Activated CD4-positive, alpha-beta T cell treated with anti-CD3 and anti-CD28 coated beads for 4 hours (primary cell): ENCODE results near the gene MICU1.

ENCODE experiments used
- DNase-seq, 2 donors: peaks; one replicate each; pipeline ENCODE4 v3.0.0-alpha.2; 2020

The MICU1 gene

GRCh38 chr10:72625276-72625607 is 637 bp downstream of the MICU1 start:
- no peak for DNase-seq

DNA sequence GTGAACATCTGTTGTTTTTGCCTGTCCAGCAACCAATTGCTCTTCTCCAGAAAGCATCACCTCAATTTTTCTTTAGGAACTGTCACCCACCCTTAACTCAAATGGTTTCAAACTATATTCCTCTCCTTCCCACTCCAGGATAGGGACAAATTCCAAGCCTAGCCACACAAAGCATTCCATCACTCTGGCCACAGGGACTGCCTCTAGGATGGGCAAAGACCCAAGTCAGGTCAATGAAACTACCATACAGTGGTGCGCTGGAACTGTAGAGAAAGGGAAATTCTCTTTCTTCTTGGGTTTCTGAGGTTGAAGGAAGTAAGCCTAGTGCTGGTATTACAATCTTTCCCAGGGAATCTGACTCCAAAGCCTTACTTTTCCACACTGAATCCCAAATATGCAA is 3.6 kb downstream of the MICU1 start:
- no peak for DNase-seq

- DNase-seq = no peak
These were observed 9.2 kb downstream of the MICU1 start for GRCh38 chr10:72616716-72617115.

- DNase-seq = no peak
These were observed 9.9 kb downstream of the MICU1 start for GRCh38 chr10:72615970-72616369.

GRCh38 chr10:72612203-72612826 is 13.6 kb downstream of the MICU1 start:
- no peak for DNase-seq

DNA sequence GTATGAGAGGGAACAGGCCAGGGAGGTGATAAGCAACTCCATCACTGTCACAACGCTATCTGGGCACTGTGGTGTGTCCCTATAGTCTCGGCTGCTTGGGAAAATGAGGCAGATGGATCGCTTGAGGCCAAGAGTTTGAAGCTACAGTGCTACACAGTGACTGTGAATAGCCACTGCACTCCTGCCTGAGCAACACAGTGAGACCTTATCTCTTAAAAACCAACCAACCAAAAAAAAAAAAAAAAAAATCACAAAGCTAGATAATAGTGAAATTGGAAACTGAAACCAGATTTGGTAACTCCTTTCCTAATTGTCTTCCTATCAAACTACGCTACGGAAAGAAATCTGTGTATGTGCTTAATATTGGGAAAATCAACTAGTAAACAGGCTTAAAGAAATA is 14.1 kb downstream of the MICU1 start:
- no peak for DNase-seq

DNA sequence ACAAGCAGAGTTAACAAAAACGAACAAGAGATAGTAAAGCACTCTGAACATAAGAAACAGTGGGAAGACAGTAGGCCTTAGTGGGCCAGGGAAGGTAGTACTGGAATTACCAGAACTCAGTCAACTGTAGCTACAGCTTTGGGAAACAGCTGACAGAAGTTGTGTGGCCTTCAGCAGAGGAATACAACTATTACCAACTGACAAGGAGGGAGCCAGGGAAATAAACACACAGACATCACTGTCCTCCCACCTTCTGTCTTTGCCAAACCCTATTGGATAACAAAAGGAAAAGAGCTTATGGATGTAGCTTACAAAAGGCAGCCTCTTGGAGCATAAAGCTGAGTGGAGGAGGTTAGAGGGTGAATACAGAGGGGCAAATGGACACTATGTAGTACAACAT is 15.4 kb downstream of the MICU1 start:
- no peak for DNase-seq

GRCh38 chr10:72605122-72605521 is 20.8 kb downstream of the MICU1 start:
- no peak for DNase-seq

DNA sequence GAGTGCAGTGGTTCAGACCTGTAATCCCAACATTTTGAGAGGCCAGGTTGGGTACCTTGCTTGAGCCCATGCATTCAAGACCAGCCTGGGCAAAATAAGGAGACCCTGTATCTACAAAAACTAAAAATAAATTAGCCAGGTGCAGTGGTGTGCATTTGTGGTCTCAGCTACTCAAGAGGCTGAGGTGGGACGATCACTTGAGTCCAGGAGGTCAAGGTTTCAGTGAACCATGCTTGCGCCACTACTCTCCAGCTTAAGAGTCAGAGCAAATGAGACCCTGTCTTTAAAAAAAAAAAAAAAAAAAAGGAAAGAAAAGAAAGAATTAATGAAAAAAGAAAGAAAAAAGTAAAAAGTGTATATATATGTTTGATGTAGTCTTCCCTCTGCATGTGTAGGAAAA is 24.7 kb downstream of the MICU1 start:
- no peak for DNase-seq

DNA sequence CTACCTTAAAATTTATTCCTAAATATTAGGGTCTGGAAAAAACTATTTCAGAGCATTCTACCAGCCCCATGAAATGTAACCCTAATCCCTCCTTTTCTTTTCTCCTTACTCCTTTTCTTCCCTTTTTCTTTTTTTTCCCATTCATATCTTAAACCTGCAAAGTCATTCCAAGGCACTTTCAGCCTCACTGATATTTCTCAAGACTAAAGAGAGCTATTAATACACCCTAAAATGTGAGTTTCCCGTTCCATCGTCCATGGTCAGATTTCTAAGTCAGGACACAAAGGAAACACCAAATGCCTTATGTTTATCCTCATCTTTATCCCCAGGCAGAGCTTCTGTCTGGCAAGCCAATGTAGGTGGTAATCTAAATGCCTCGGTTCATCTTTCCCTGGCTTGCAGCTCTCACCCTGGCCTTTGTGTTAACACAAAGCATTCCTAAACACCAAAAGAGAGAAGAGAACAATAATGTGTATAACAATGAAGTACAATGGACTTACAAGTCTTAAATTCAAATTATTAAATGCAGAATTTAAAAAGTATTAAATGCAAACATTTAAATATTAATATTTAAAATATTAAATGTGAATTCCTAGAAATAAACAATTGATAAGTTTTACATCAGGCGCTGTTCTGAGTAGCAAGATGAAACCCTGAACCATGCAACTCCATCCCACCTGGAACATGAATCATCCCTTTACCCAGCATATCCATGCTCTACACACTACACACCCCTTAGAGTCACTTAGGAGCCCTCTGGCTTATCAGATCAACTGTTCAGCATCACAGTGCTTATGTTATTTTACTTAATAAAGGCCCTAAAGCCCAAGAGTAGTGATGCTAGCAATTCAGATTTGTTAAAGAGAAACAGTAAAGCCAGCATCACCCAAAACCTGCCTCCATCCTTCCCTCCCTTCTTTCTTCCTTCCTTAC is 26.8 kb downstream of the MICU1 start:
- DNase-seq = no peak

GRCh38 chr10:72597897-72598296 is 28.0 kb downstream of the MICU1 start:
- no peak for DNase-seq

GRCh38 chr10:72595436-72595835 is 30.4 kb downstream of the MICU1 start:
- no peak for DNase-seq

DNA sequence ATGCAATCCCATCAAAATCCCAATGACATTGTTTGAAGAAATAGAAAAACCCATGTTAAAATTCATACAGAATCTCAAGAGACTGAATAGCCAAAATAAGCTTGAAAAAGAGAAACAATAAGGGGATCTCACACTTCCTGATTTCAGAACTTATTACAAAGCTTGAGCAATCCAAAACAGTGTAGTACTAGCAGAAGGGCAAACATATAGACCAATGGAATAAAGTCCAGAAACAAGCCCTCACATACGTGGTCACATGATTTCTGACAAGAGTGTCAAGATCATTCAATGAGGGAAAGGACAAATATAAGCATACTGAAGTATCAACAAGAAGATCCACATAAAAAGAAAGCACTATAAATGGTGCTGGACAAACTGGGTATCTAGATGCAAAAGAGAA is 31.9 kb downstream of the MICU1 start:
- DNase-seq = no peak

GRCh38 chr10:72588266-72588665 is 37.6 kb downstream of the MICU1 start:
- DNase-seq = no peak

GRCh38 chr10:72587568-72587967 is 38.3 kb downstream of the MICU1 start:
- DNase-seq = no peak

GRCh38 chr10:72574636-72575035 is 51.2 kb downstream of the MICU1 start:
- no peak for DNase-seq

DNA sequence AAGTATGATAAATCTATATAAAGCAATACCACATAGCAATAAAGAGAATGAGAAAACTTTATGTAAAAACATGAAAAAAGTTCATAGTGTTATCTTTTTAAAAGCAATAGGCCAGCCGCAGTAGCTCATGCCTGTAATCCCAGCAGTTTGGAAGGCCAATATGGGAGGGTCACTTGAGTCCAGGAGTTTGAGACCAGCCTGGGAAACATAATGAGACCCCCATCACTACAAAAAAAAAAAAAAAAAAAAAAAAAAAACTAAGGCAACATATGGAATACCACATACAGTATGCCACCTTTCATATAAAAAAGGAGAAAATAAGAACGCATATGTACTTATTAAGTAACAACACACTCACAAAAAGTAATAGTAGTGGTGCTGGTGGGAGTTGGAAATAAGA is 52.8 kb downstream of the MICU1 start:
- DNase-seq = no peak

- DNase-seq = no peak
These were observed 57.8 kb downstream of the MICU1 start for GRCh38 chr10:72567889-72568640.

DNA sequence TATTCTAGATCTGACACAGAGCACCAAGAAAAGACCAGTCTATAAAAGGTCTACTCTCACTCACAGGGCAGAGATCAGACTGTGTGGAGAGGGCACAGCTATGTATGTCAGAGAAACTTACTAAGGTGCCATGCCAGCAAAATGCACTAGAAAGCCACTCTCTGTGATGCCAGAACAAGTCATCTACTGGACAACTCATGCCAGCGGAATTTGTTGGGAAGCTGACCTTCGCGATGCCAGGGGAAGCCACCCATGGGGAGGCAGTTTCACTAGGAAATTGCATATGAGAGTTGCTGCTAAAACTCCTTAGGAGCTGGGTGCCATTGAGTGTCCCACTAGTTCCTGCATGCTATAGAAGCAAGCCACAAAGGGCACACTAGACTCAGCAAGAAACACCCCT is 58.5 kb downstream of the MICU1 start:
- DNase-seq = no peak

GRCh38 chr10:72564596-72564995 is 61.3 kb downstream of the MICU1 start:
- DNase-seq = no peak

- DNase-seq = no peak
These were observed 62.4 kb downstream of the MICU1 start for GRCh38 chr10:72563327-72563932.

DNA sequence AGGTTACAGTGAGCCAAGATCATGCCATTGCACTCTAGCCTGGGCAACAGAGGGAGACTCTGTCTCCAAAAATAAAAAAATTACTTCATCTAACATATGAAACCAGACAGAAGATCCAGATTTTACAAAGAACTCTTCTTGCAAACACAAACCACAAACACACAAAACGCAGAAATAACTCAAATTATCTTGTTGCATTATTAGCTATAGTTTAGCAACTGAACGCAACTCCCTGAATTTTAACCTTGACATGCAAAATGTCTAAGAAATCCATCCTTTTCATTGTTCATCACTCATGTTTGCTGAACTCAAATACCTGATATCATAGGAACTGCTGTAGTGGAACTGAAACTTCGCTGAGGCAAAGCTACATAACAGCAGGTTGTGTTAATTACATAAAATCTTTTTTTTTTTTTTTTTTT is 64.1 kb downstream of the MICU1 start:
- no peak for DNase-seq

DNA sequence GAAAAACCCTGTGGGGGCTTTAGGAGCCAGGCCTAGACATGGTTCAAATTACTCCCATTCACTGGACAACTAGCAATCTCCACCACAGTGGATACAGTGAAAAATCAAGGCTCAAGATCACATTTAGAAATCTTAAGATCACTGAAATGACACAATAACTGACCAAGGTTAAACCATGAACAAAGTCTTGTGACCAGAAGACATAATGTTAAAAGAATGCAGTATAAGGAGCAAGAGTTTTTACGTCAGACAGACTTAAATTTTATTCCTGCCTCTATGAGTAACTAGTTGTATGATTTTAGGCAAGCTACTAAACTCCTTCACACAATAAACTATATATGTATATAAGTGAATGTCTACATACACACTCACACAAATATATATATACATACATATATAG is 68.5 kb downstream of the MICU1 start:
- no peak for DNase-seq
